Gastrocnemius medialis (tissue), 4 donors: ENCODE data around the gene PRSS2. TPM values are rescaled to one million over a fixed set of nuclear protein-coding genes. Genes with fewer than 3 reads are reported as not detected.
"Not testable (repeated sequence)": the region's sequence is repeated elsewhere in the genome, so short reads cannot be mapped to it uniquely, and the experiment has no call there.

Experiments used
- ATAC-seq, 2 donors: fragments of 150-250 bp; one replicate each; pipeline ENCODE4 v1.9.1; 2016
- DNase-seq, 2 donors: peaks; one replicate each; pipeline ENCODE4 v3.0.0-alpha.2; 2019
- H3K27ac ChIP-seq, 4 donors: fragments of 200-600 bp; sonication (generic); 1 replicate in 1 of 4; 2 replicates in 3 of 4; pipeline ENCODE4 v1.5.1; 2016 to 2018; ENCODE audit warnings: mild to moderate bottlenecking in 2 of 4, moderate library complexity in 1 of 4
- H3K27me3 ChIP-seq, 3 donors: fragments of 200-600 bp; sonication (generic) in 2 of 3; 1 replicate in 1 of 3; 2 replicates in 2 of 3; pipeline versions ENCODE4 v1.5.1 to v1.6.0; 2016 to 2019; ENCODE audit warnings: mild to moderate bottlenecking in 1 of 3, moderate library complexity in 1 of 3
- H3K36me3 ChIP-seq, 2 donors: fragments of 200-600 bp; sonication (generic) in 1 of 2; one replicate each; pipeline ENCODE4 v1.5.1; 2017 to 2018
- H3K4me1 ChIP-seq, 2 donors: fragments of 200-600 bp; sonication (generic) in 1 of 2; one replicate each; pipeline ENCODE4 v1.5.1; 2016 to 2017; ENCODE audit warnings: mild to moderate bottlenecking in 2 of 2
- H3K4me3 ChIP-seq, 4 donors: fragments of 200-600 bp; sonication (generic) in 3 of 4; 1 replicate in 1 of 4; 2 replicates in 3 of 4; pipeline ENCODE4 v1.5.1; 2016 to 2019; ENCODE audit warnings: mild to moderate bottlenecking in 2 of 4
- H3K9me3 ChIP-seq, 3 donors: fragments of 200-600 bp; sonication (generic) in 2 of 3; 1 replicate in 1 of 3; 2 replicates in 2 of 3; pipeline ENCODE4 v1.5.1; 2016 to 2019
- POLR2A ChIP-seq, 2 donors: fragments of 450-650 bp; IDR thresholded peaks; one replicate each; pipeline ENCODE4 v1.6.1; 2017; ENCODE audit warnings: antibody characterized with exemption in 2 of 2, mild to moderate bottlenecking in 2 of 2, moderate library complexity in 2 of 2
- in situ Hi-C, 4 donors: fragments of 200-750 bp; cut with MboI; loops; one replicate each; pipeline versions ENCODE4 v1.15.0 to v1.8.0; 2017; ENCODE audit warnings: low sequenced_read_pairs in 4 of 4
- intact Hi-C: fragments of 100-400 bp; cut with DNase I; formaldehyde crosslinking; loops from one replicate; pipeline ENCODE4 v1.15.1; 2023; ENCODE audit warnings: low total_unique reads
- total RNA-seq, 4 donors: library from RNA; depleted of rRNA; stranded (reverse); fragments of >200 nt; gene quantifications; one replicate each; pipeline versions ENCODE4 v1.1.0 to v1.2.3, GENCODE V29; 2016
- TF ChIP-seq, protein P1 (sequence below), 5 experiments: fragments of 450-650 bp in 3 of 5; fragments of 200-600 bp in 2 of 5; sonication (generic) in 2 of 5; IDR thresholded peaks in 4 of 5; conservative IDR thresholded peaks in 1 of 5; 1 replicate in 4 of 5; 2 replicates in 1 of 5; pipeline ENCODE4 v1.5.1; 2016 to 2019; ENCODE audit warnings: antibody characterized with exemption in 5 of 5, mild to moderate bottlenecking in 3 of 5, moderate library complexity in 3 of 5

Gene PRSS2
- total RNA-seq, 4 donors from 2014 or later = not detected

DNA sequence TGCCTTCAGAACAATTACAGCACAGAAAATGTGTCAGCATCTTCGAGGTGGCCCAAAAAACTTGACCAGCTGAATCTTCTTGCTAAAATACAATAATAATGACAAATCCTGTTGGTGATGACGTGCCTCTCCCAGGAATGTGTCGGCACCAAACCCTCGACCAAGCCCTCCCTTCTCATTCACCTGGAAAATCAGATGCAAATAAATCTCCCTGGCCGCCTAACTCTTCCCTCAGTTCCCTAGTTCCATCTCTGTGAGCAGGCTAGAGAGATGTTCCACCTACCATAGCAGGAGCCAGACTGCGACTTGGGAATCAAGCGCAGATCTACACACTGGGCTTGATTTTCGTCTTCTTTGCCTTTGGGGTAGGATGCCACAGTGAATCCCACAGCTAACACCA, 17.4 kb upstream of the PRSS2 start:
- H3K4me3 ChIP-seq = no peak overlapping the region
- H3K36me3 ChIP-seq = no peaks in the 10 kb centered on the region
- H3K27ac ChIP-seq = no peak overlapping the region
- in situ Hi-C loops (no loop called here), intact Hi-C loops (no loop called here)
- H3K9me3 ChIP-seq = no peaks in the 10 kb centered on the region
- H3K4me1 ChIP-seq = peaks cover 0 to 13% of the 10 kb centered on the region in 2 donors
- no peak for TF ChIP-seq POLR2A (IDR thresholded peaks at IDR 0.05)
- TF ChIP-seq, protein P1, sequence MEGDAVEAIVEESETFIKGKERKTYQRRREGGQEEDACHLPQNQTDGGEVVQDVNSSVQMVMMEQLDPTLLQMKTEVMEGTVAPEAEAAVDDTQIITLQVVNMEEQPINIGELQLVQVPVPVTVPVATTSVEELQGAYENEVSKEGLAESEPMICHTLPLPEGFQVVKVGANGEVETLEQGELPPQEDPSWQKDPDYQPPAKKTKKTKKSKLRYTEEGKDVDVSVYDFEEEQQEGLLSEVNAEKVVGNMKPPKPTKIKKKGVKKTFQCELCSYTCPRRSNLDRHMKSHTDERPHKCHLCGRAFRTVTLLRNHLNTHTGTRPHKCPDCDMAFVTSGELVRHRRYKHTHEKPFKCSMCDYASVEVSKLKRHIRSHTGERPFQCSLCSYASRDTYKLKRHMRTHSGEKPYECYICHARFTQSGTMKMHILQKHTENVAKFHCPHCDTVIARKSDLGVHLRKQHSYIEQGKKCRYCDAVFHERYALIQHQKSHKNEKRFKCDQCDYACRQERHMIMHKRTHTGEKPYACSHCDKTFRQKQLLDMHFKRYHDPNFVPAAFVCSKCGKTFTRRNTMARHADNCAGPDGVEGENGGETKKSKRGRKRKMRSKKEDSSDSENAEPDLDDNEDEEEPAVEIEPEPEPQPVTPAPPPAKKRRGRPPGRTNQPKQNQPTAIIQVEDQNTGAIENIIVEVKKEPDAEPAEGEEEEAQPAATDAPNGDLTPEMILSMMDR (IDR thresholded peaks at IDR 0.05 in 4 of 5, conservative IDR thresholded peaks at IDR 0.05 in 1 of 5) = no peak
- DNase-seq (no peak), ATAC-seq (no peak)
- no peaks in the 10 kb centered on the region for H3K27me3 ChIP-seq

DNA sequence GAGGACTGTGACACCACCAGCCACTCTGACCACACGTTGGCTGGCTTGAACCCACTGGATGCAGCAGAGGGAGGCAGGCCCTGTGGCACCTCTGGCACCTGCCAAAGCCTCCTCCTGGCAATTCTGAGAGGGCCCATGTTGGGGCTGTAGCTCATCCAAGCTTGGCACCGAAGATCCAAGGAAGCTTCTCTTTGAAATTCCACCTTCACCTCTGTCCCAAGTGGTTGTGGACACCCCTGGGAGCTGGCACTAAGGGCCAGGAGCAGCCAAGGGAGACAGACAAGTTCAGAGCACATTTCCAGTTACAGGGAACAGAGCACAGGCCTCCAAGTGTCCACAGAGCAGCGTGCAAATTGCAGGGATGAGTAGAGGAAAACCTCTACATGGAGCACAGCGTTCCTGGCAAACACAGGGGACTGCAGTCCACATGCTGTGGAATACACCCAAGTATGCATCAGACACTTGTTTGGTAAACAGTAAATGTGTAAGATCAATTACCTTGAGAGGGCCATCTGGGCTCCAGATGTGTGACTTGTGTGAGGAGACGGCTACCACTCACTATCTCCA, 16.8 kb upstream of the PRSS2 start:
- H3K9me3 ChIP-seq, ATAC-seq, H3K36me3 ChIP-seq, DNase-seq, intact Hi-C loops, H3K27ac ChIP-seq, H3K27me3 ChIP-seq, in situ Hi-C loops, H3K4me3 ChIP-seq: not testable (repeated sequence)
- peaks cover 0 to 13% of the 10 kb centered on the region in 2 donors for H3K4me1 ChIP-seq

DNA sequence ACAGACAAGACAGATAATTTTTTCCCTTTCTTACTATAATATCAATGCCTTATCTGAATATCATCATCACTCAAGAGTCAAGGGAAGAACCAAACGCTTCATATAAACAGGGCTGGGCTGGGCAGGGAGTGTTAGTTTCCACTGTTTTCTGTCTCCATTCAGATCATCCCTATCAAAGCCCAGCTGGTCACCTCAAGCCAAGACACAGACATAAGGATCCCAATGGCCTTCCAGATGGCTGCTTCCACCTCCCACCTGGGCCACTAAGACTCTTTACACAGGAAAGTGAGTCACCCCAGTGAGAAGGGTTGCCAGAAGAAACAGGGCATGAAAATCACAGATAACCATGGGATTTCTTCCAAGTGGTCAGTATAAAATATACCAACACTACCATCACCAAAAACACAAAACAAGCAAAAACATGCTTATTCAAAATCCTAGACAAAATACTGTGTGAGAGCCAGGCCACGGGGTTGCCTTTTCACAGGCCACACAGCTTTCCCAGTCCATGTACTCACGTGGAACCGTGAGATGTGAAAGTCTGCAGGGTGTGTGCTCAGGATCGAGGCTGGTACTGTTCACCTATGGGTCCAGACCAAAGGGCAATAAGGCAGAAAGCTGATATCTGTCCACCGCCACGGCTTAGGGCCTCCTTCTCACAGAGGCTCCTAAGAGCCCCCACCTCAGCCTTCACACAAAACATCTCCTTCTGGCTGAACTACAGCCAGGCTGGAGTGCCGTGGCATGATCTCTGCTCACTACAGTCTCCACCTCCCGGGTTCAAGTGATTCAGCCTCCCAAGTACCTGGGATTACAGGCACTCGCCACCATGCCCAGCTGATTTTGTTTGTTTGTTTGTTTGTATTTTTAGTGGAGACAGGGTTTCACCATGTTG, 15.8 kb upstream of the PRSS2 start:
- Histone ChIP-seq H3K9me3 (no peaks in the 10 kb centered on the region), H3K4me3 (no peak overlapping the region), H3K4me1 (peaks cover 0 to 7% of the 10 kb centered on the region in 2 donors), H3K27me3 (no peaks in the 10 kb centered on the region), H3K36me3 (no peaks in the 10 kb centered on the region), H3K27ac (no peak overlapping the region)
- TF ChIP-seq, protein P1 (IDR thresholded peaks at IDR 0.05 in 4 of 5, conservative IDR thresholded peaks at IDR 0.05 in 1 of 5) = no peak
- in situ Hi-C loops = no loop called here
- DNase-seq (no peak), ATAC-seq (no peak)
- intact Hi-C loops = no loop called here

DNA sequence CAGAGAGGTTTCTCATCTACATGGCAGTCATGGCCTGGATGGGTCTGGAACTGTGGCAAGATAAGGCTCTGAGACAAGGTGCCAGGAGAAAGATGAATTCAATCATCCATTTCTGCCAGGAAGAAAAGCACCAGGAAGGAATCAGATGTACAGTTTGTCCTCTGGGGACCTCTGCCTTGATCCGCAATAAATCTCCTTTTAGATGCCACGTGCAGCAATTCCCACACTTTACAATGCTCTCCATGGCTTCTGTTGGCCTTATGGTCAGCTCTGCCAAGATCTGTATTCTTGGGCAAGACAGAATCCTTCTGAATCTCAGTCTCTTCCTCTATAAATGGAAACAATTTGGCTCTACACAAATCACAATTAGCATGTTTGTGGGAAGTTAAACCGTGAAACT, 12.5 kb upstream of the PRSS2 start:
- intact Hi-C loops, H3K4me1 ChIP-seq, DNase-seq, H3K27ac ChIP-seq, H3K27me3 ChIP-seq, ATAC-seq, H3K36me3 ChIP-seq, in situ Hi-C loops, H3K4me3 ChIP-seq, H3K9me3 ChIP-seq: not testable (repeated sequence)

DNA sequence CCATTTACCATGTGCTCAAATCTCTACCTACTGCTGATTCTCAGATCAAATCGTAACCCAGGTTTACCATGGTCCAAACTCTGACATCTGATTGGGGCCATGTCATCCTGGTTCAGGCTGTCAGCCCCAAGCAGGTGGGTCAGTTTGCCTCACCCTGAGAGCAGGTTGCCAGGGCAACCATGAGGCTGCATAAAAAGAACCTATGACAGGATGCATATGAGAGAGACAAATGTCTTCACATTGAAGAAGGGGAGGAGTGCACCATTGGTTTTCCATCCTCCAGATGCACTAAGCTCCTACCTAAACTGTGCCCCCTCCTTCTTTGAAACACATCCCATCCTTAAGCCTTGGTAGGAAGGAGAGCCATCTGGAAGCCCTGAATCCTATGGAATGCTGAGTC, 11.3 kb upstream of the PRSS2 start:
- Histone ChIP-seq H3K36me3 (no peaks in the 10 kb centered on the region), H3K4me3 (no peak overlapping the region), H3K27me3 (no peaks in the 10 kb centered on the region), H3K27ac (no peak overlapping the region), H3K9me3 (no peaks in the 10 kb centered on the region), H3K4me1 (no peaks in the 10 kb centered on the region)
- no peak for DNase-seq
- ATAC-seq = no peak
- TF ChIP-seq, protein P1 (IDR thresholded peaks at IDR 0.05 in 4 of 5, conservative IDR thresholded peaks at IDR 0.05 in 1 of 5) = no peak
- no peak for TF ChIP-seq POLR2A (IDR thresholded peaks at IDR 0.05)
- intact Hi-C loops (no loop called here), in situ Hi-C loops (no loop called here)
